AG04450 (cell line): Measurements from ENCODE around the gene SNX32. TPM values are rescaled to one million over a fixed set of nuclear protein-coding genes. Genes with fewer than 3 reads are reported as not detected.

Experiments
- CTCF ChIA-PET: fragments of 300-600, 350-600 bp; formaldehyde crosslinking; extraction: SDS; loops from one replicate; lab custom pipeline; 2022; ENCODE audit warnings: antibody characterized with exemption, inconsistent platforms; lab: Charles Lee
- POLR2A ChIA-PET: fragments of 350-600 bp; formaldehyde crosslinking; extraction: SDS; loops from one replicate; lab custom pipeline; 2021; ENCODE audit warnings: antibody characterized with exemption, inconsistent platforms; lab: Yijun Ruan, JAX
- DNase-seq: peaks from one replicate; pipeline ENCODE4 v3.0.0-alpha.2; 2011; ENCODE audit warnings: low read depth, low spot score
- H3K27ac ChIP-seq: one replicate; pipeline ENCODE4 v1.5.1; 2012; ENCODE audit warnings: low read depth, low read length, control low read depth
- H3K27me3 ChIP-seq: one replicate; pipeline ENCODE4 v1.6.0; 2012; ENCODE audit warnings: low read length; ENCODE audit not compliant: control insufficient read depth, insufficient read depth
- H3K4me3 ChIP-seq: 2 replicates; pipeline ENCODE4 v1.5.1; 2011; ENCODE audit warnings: mild to moderate bottlenecking, low read depth, low read length, control low read depth
- H3K9me3 ChIP-seq: 2 replicates; pipeline ENCODE4 v1.5.1; 2012; ENCODE audit warnings: low read length; ENCODE audit not compliant: control insufficient read depth, insufficient read depth
- CTCF ChIP-seq: IDR thresholded peaks from 2 replicates; pipeline ENCODE4 v1.5.1; 2011; ENCODE audit warnings: low read depth, low read length, control low read depth, inconsistent platforms
- polyA plus RNA-seq: library from polyadenylated mRNA; depleted of rRNA; stranded (reverse); fragments of >200 nt; gene quantifications from 2 replicates; pipeline ENCODE4 v1.2.3, GENCODE V29; 2011; rRNA removed

Gene SNX32
- polyA plus RNA-seq, 1 experiment = 0.30 TPM

GRCh38 chr11:65900899-65901180 is 67.1 kb downstream of the SNX32 start:
- POLR2A ChIA-PET = interaction anchor here (0.6 to 6.7 kb wide), 11 partner anchors 11 to 1507 kb away, joined by 3 to 153 read pairs (median 4); partner anchors contain the start of genes C11orf68, CCDC85B, CFL1 and FIBP
- peak overlapping the region; percentile 87 for H3K27ac ChIP-seq
- DNase-seq = no peak
- CTCF ChIA-PET = interaction anchor here (0.6 to 4.1 kb wide), 4 partner anchors 11 to 33 kb away, joined by 3 to 30 read pairs (median 6); partner anchors contain the start of genes CCDC85B and FIBP
- H3K9me3 ChIP-seq = no peaks in the 10 kb centered on the region; the same call in 1 of the 2 replicates
- H3K4me3 ChIP-seq = no peak overlapping the region
- no peak for TF ChIP-seq CTCF
- no peaks in the 10 kb centered on the region for H3K27me3 ChIP-seq

GRCh38 chr11:65903068-65903481 is 69.3 kb downstream of the SNX32 start:
- TF ChIP-seq CTCF = no peak
- Histone ChIP-seq H3K4me3 (0 out of 2 replicates have a peak overlapping the region, but pooled peaks have one; percentile 17), H3K27ac (peak overlapping the region; percentile 87), H3K9me3 (no peaks in the 10 kb centered on the region; the same call in 1 of the 2 replicates), H3K27me3 (no peaks in the 10 kb centered on the region)
- CTCF ChIA-PET = interaction anchor here (4.1 kb wide), 1 partner anchor 14 kb away, joined by 30 read pairs; the partner anchor contains the start of genes CCDC85B and FIBP
- no peak for DNase-seq
- POLR2A ChIA-PET = interaction anchor here (6.4 to 6.7 kb wide), 2 partner anchors 11 to 13 kb away, joined by 98 to 153 read pairs; partner anchors contain the start of genes CCDC85B and FIBP

Other genes with a start within 250 kb of the SNX32 start
- 0.17 TPM in 1 of 2 replicates, not detected in the other for gene KCNK7, start 238.2 kb upstream of the SNX32 start, polyA plus RNA-seq
- gene MAP3K11, start 219.7 kb upstream of the SNX32 start, polyA plus RNA-seq = 12.6 and 17.1 TPM in 2 replicates
- gene PCNX3, start 218.2 kb upstream of the SNX32 start, polyA plus RNA-seq = 9.7 and 14.0 TPM in 2 replicates
- 11.4 and 19.8 TPM in 2 replicates for gene SIPA1, start 195.9 kb upstream of the SNX32 start, polyA plus RNA-seq
- gene RELA, start 171.0 kb upstream of the SNX32 start, polyA plus RNA-seq = 23.4 and 26.7 TPM in 2 replicates
- gene KAT5, start 121.7 kb upstream of the SNX32 start, polyA plus RNA-seq = 22.6 and 26.1 TPM in 2 replicates
- 14.2 and 20.8 TPM in 2 replicates for gene RNASEH2C, start 113.2 kb upstream of the SNX32 start, polyA plus RNA-seq
- gene AP5B1, start 53.0 kb upstream of the SNX32 start, polyA plus RNA-seq = 2.6 and 3.3 TPM in 2 replicates
- not detected in 2 replicates for gene OVOL1, start 46.9 kb upstream of the SNX32 start, polyA plus RNA-seq
- 1,553 and 1,822 TPM in 2 replicates for gene CFL1, start 24.2 kb downstream of the SNX32 start, polyA plus RNA-seq
- 23.8 and 27.5 TPM in 2 replicates for gene MUS81, start 26.5 kb downstream of the SNX32 start, polyA plus RNA-seq
- 190 and 279 TPM in 2 replicates for gene EFEMP2, start 38.8 kb downstream of the SNX32 start, polyA plus RNA-seq
- not detected in 2 replicates for gene CTSW, start 45.9 kb downstream of the SNX32 start, polyA plus RNA-seq
- 126 and 160 TPM in 2 replicates for gene FIBP, start 54.5 kb downstream of the SNX32 start, polyA plus RNA-seq
- gene CCDC85B, start 56.7 kb downstream of the SNX32 start, polyA plus RNA-seq = 13.1 and 20.2 TPM in 2 replicates
- 7.9 and 16.1 TPM in 2 replicates for gene FOSL1, start 66.4 kb downstream of the SNX32 start, polyA plus RNA-seq
- 32.9 and 52.2 TPM in 2 replicates for gene C11orf68, start 85.1 kb downstream of the SNX32 start, polyA plus RNA-seq
- gene DRAP1, start 85.5 kb downstream of the SNX32 start, polyA plus RNA-seq = 96.9 and 130 TPM in 2 replicates
- not detected in 2 replicates for gene TSGA10IP, start 111.5 kb downstream of the SNX32 start, polyA plus RNA-seq
- 14.3 and 15.7 TPM in 2 replicates for gene SART1, start 127.8 kb downstream of the SNX32 start, polyA plus RNA-seq
- gene EIF1AD, start 168.2 kb downstream of the SNX32 start, polyA plus RNA-seq = 23.9 and 24.0 TPM in 2 replicates
- gene BANF1, start 168.5 kb downstream of the SNX32 start, polyA plus RNA-seq = 225 and 227 TPM in 2 replicates
- 0.69 and 1.0 TPM in 2 replicates for gene CST6, start 178.0 kb downstream of the SNX32 start, polyA plus RNA-seq
- 0.25 and 0.40 TPM in 2 replicates for gene CATSPER1, start 192.5 kb downstream of the SNX32 start, polyA plus RNA-seq
- gene GAL3ST3, start 215.2 kb downstream of the SNX32 start, polyA plus RNA-seq = 0.09 and 0.11 TPM in 2 replicates
- 88.2 and 97.1 TPM in 2 replicates for gene SF3B2, start 218.4 kb downstream of the SNX32 start, polyA plus RNA-seq
- gene PACS1, start 236.3 kb downstream of the SNX32 start, polyA plus RNA-seq = 27.1 and 32.5 TPM in 2 replicates